ENCODE data around the gene APBB2. TPM values are rescaled to one million over a fixed set of nuclear protein-coding genes. Genes with fewer than 3 reads are reported as not detected.

Gene APBB2
- total and polyA plus RNA-seq, 2 of the 4 experiments (the other 2 are of a cell fraction): 47.9 to 75.5 TPM

GRCh38 chr4:41061482-41062185 is 152.7 kb downstream of the APBB2 start:
- no TSS peak for BruUV-seq (replicated peaks)
- no peak overlapping the region for H2AK9ac ChIP-seq (replicated peaks; ENCODE audit: low read depth, low read length, poor library complexity)
- no peak overlapping the region; the same call in 2 of the 3 replicates for H2BK15ac ChIP-seq (ENCODE audit: low read depth, low read length)
- no peaks in the 10 kb centered on the region for H4K20me1 ChIP-seq (ENCODE audit: insufficient read depth, low read length)
- intact Hi-C loops (cut with micrococcal nuclease) (loop anchor here (2.0 kb wide), 1 partner anchor 151 kb away; no protein-coding TSS in a partner anchor), in situ Hi-C loops (cut with MboI; ENCODE audit: low sequenced_read_pairs) (no loop called here), dilution Hi-C loops (cut with HindIII; ENCODE audit: low sequenced_read_pairs, unreplicated experiment) (no loop called here)
- CTCF ChIA-PET: interaction anchor here (0.6 kb wide), 1 partner anchor 76 kb away, joined by 3 read pairs; no protein-coding TSS in a partner anchor
- no peaks in the 10 kb centered on the region for H3K27me3 ChIP-seq (ENCODE audit: control insufficient read depth, insufficient read depth, low read length)
- H3K56ac ChIP-seq (ENCODE audit: extremely low read depth, insufficient read depth, low read length): no peak overlapping the region
- 0 out of 2 replicates have a peak overlapping the region, but pooled peaks have one; percentile 25 for H3K4me2 ChIP-seq (ENCODE audit: low read depth, low read length)
- peaks cover 5% of the 10 kb centered on the region for H3K9me1 ChIP-seq (ENCODE audit: insufficient read depth, low read length)
- ATAC-seq (ENCODE audit: low read depth) (peak; percentile 83), DNase-seq (peak; percentile 52)
- H2AFZ ChIP-seq (replicated peaks; ENCODE audit: low read length, poor library complexity): peak overlapping the region; percentile 49
- H3K27ac ChIP-seq (ENCODE audit: insufficient read depth, low read length): peak overlapping the region; percentile 66; the same call in 1 of the 2 replicates
- H3K14ac ChIP-seq (replicated peaks; ENCODE audit: low read depth, low read length): peak overlapping the region; percentile 74
- H3K4me1 ChIP-seq (ENCODE audit: control insufficient read depth, insufficient read depth, low read length): peaks cover 15% of the 10 kb centered on the region
- H2AK5ac ChIP-seq (ENCODE audit: low read depth, low read length): no peak overlapping the region
- TF ChIP-seq RAD21 (IDR thresholded peaks at IDR 0.05; ENCODE audit: low read length) (no peak), SMC3 (IDR thresholded peaks at IDR 0.05; ENCODE audit: low read depth, low read length) (no peak), RFX5 (IDR thresholded peaks at IDR 0.05; ENCODE audit: low read depth, low read length) (no peak)
- TF ChIP-seq, protein P1, sequence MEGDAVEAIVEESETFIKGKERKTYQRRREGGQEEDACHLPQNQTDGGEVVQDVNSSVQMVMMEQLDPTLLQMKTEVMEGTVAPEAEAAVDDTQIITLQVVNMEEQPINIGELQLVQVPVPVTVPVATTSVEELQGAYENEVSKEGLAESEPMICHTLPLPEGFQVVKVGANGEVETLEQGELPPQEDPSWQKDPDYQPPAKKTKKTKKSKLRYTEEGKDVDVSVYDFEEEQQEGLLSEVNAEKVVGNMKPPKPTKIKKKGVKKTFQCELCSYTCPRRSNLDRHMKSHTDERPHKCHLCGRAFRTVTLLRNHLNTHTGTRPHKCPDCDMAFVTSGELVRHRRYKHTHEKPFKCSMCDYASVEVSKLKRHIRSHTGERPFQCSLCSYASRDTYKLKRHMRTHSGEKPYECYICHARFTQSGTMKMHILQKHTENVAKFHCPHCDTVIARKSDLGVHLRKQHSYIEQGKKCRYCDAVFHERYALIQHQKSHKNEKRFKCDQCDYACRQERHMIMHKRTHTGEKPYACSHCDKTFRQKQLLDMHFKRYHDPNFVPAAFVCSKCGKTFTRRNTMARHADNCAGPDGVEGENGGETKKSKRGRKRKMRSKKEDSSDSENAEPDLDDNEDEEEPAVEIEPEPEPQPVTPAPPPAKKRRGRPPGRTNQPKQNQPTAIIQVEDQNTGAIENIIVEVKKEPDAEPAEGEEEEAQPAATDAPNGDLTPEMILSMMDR (conservative IDR thresholded peaks at IDR 0.05; ENCODE audit: low read depth, low read length): peak; percentile 30
- H3K18ac ChIP-seq (ENCODE audit: low read depth, low read length): peak overlapping the region; percentile 81; the same call in 1 of the 2 replicates
- H3K4me3 ChIP-seq (ENCODE audit: insufficient read depth, low read depth, low read length): no peak overlapping the region
- peak overlapping the region; percentile 31; the same call in 1 of the 2 replicates for H3K4ac ChIP-seq (ENCODE audit: low read depth, low read length)
- H3K23ac ChIP-seq (ENCODE audit: low read depth, low read length): peak overlapping the region; percentile 28; the same call in 1 of the 2 replicates
- no peaks in the 10 kb centered on the region; the same call in 1 of the 2 replicates for H3K9me3 ChIP-seq (ENCODE audit: control insufficient read depth, insufficient read depth, low read length)
- H3K36me3 ChIP-seq (ENCODE audit: control insufficient read depth, insufficient read depth, low read length): no peaks in the 10 kb centered on the region
- H2BK20ac ChIP-seq (ENCODE audit: low read depth, low read length): 0 out of 2 replicates have a peak overlapping the region, but pooled peaks have one; percentile 28
- peaks cover 18 to 21% of the 10 kb centered on the region in 2 experiments; a peak in 1 of 4 replicates for H3K79me1 ChIP-seq (ENCODE audit: low read depth in 1 of 2, low read length in 2 of 2)
- POLR2A ChIA-PET (ENCODE audit: unreplicated experiment): no interaction called here
- peak overlapping the region; percentile 67; the same call in 1 of the 2 replicates for H4K5ac ChIP-seq (ENCODE audit: low read depth, low read length)
- no peak overlapping the region for H3K9ac ChIP-seq (ENCODE audit: low read depth, low read length)
- peak overlapping the region in 1 of 2 experiments; percentile 44; a peak in 2 of 4 replicates for H4K8ac ChIP-seq (ENCODE audit: low read depth in 2 of 2, low read length in 2 of 2)
- H4K91ac ChIP-seq (ENCODE audit: insufficient read depth, low read depth, low read length): peak overlapping the region; percentile 41; the same call in 1 of the 2 replicates
- H2BK120ac ChIP-seq (ENCODE audit: low read depth, low read length): no peak overlapping the region
- 80% methylated on average over 1 of the region's 5 CpGs; no CpG with 5 or more reads in 1 of the 2 experiments for WGBS, 2 experiments (ENCODE audit: extremely low coverage in 2 of 2, insufficient read length in 1 of 2)
- peak overlapping the region; percentile 56 for H2BK5ac ChIP-seq (ENCODE audit: low read depth, low read length, poor library complexity, severe bottlenecking)

Measured in IMR-90 (cell line).